ENCODE results near the gene PTPN1.
"Not testable (repeated sequence)": the region's sequence is repeated elsewhere in the genome, so short reads cannot be mapped to it uniquely, and the experiment has no call there.

PTPN1 gene

DNA sequence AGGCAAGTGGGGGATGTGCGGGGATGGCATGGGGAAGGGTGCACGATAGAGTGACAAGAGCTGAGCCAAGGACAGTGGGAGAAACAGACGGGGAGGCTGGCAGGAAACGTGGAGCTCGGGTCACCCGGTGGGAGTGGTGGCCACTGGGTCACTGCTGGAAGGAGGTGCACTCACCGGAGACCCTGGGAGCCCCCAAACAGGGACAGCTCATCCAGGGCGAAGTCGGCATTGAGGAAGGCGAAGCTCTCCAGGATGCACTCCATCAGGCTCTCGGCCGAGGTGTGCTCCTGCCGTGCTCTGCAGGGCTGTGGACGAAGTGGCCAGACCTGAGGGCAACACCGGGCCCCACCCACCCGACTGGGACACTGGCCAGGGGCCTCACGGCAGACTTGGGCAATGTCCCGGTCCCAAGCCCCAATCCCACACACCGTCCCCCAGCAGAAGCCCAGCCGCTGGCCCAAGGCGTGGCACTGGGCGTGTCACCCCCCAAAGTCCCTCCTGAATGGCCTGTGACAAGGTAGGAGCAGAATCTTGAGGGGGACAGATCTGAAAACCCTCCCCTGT, 87.3 kb downstream of the PTPN1 start:
- Histone ChIP-seq H3K9ac (ENCODE audit: low read depth in 1 of 2, low read length in 2 of 2) (no peak overlapping the region), H3K36me3 (ENCODE audit: control insufficient read depth in 2 of 2, insufficient read depth in 2 of 2, low read length in 2 of 2) (no peaks in the 10 kb centered on the region), H3K4me1 (ENCODE audit: control insufficient read depth in 2 of 2, insufficient read depth in 2 of 2, low read length in 2 of 2) (no peaks in the 10 kb centered on the region), H3K4me3 (ENCODE audit: low read length in 2 of 2) (no peak overlapping the region), H3K9me3 (ENCODE audit: control insufficient read depth in 2 of 2, low read length in 2 of 2) (no peaks in the 10 kb centered on the region), H3K27ac (ENCODE audit: low read depth in 2 of 2, low read length in 2 of 2) (no peak overlapping the region), H3K27me3 (ENCODE audit: control insufficient read depth in 2 of 2, insufficient read depth in 2 of 2, low read length in 2 of 2) (peaks cover 6 to 13% of the 10 kb centered on the region in 2 donors)

DNA sequence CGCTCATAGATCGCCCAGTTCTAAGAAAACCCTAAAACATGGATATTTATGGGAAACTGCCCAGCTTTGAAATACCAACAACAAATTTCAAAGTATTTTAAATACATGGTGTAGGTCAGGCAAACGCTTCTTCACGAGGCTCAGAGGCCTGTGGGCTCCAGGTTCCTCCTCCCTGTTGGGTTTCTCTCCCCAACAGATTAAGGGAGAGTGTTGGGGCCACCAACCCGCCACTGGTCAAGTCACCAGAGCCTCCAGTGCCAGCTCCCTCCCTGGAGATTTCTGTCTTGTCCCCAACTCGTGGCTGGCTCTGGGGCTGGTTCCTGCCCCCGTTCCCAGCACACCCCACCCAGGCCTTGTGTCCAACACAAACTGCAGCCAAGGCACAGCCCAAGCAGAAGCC, 87.9 kb downstream of the PTPN1 start:
- no peak overlapping the region for H3K4me3 ChIP-seq (ENCODE audit: low read length in 2 of 2)
- H3K9me3 ChIP-seq (ENCODE audit: control insufficient read depth in 2 of 2, low read length in 2 of 2): no peaks in the 10 kb centered on the region
- no peak overlapping the region for H3K27ac ChIP-seq (ENCODE audit: low read depth in 2 of 2, low read length in 2 of 2)
- H3K9ac ChIP-seq (ENCODE audit: low read depth in 1 of 2, low read length in 2 of 2): no peak overlapping the region
- peaks cover 6 to 13% of the 10 kb centered on the region in 2 donors for H3K27me3 ChIP-seq (ENCODE audit: control insufficient read depth in 2 of 2, insufficient read depth in 2 of 2, low read length in 2 of 2)
- no peaks in the 10 kb centered on the region for H3K4me1 ChIP-seq (ENCODE audit: control insufficient read depth in 2 of 2, insufficient read depth in 2 of 2, low read length in 2 of 2)
- H3K36me3 ChIP-seq (ENCODE audit: control insufficient read depth in 2 of 2, insufficient read depth in 2 of 2, low read length in 2 of 2): no peaks in the 10 kb centered on the region

DNA sequence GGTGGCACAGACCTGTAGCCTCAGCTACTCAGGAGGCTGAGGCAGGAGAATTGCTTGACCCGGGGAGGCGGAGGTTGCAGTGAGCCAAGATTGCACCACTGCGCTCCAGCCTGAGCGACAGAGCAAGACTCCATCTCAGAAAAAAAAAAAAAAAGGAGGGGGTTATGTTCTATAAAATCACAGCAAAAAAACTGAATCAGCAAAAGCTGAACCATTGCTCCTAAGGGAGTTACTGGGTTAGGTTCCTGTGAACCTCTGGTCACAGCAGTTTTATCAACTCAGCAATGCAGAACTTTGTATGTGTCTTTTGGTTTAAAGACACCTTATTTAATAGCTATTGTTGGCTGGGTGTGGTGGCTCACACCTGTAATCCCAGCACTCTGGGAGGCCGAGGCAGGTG, 88.6 kb downstream of the PTPN1 start:
- H3K4me3 ChIP-seq (ENCODE audit: low read length in 2 of 2); H3K27ac ChIP-seq (ENCODE audit: low read depth in 2 of 2, low read length in 2 of 2); H3K36me3 ChIP-seq (ENCODE audit: control insufficient read depth in 2 of 2, insufficient read depth in 2 of 2, low read length in 2 of 2); H3K9me3 ChIP-seq (ENCODE audit: control insufficient read depth in 2 of 2, low read length in 2 of 2); H3K9ac ChIP-seq (ENCODE audit: low read depth in 1 of 2, low read length in 2 of 2); H3K4me1 ChIP-seq (ENCODE audit: control insufficient read depth in 2 of 2, insufficient read depth in 2 of 2, low read length in 2 of 2): not testable (repeated sequence)
- H3K27me3 ChIP-seq (ENCODE audit: control insufficient read depth in 2 of 2, insufficient read depth in 2 of 2, low read length in 2 of 2): peaks cover 6 to 13% of the 10 kb centered on the region in 2 donors

DNA sequence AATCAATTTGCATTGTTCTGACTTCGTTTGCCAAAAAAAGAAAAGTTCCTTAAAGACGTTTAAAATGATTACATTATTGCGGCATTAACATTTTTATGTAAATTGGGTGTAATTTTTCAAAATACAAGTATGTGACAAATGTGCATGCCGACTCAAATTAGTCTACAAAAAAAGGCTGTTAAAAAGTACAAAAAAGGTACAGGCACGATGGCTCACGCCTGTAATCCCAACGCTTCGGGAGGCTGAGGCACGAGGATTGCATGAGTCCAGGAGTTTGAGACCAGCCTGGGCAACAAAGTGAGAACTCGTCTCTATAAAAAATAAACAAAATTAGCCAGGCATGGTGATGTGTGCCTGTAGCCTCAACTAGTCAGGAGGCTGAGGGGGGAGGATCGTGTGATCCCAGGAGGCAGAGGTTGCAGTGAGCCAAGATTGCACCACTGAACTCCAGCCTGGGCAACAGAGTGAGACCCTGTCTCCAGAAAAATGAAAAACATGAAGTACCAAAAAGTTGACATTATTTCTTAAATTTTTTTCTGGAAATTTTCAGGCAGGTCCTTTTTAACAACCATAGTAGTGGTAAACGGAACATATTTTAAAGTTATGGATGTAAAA, 90.2 kb downstream of the PTPN1 start:
- peaks cover 2 to 13% of the 10 kb centered on the region in 2 donors for H3K27me3 ChIP-seq (ENCODE audit: control insufficient read depth in 2 of 2, insufficient read depth in 2 of 2, low read length in 2 of 2)

DNA sequence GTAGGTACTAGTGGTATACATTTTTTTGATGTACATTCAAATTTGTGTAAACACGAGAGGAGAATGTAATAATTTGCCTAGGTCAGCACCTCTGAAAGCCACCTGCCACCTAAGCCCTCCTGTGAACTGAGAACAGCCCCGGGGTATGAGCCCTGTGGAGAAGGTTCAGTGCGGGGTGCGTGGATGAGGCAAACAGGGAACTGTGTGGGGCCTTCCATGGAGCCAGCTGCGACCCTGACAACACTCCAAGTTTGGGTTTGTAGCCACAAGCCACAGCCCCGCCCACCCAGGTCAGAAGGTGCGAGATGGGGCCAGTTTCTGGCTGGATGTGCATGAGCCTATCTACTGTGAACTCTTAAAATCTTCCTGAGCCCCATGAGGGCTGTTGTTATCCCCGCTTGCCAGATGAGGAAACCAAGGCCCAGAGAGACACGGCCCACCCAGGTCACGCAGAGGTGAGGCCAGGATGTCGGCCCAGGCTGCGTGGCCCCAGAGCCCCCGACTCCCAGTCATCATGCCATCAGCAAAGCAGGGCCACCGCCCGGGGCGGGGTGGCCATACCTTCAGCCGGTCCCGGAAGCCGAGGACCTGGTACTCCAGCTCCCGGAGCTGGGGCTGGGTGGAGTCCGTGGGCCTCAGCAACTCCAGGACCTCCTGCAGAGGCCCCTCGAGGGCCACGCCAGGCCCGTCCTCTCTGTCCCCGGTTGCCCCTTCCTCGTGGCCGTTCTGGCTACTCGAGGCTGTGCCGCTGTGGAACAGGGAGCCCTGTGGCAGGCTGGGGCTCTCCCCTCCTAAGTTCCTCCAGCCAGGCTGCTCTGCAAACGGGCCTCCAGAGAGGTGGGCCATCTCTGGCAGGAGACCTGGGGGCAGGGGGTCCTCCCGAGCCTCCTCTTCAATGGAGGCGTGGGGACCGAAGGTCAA, 91.6 kb downstream of the PTPN1 start:
- H3K36me3 ChIP-seq (ENCODE audit: control insufficient read depth in 2 of 2, insufficient read depth in 2 of 2, low read length in 2 of 2): no peaks in the 10 kb centered on the region
- peaks cover 0 to 10% of the 10 kb centered on the region in 2 donors for H3K27me3 ChIP-seq (ENCODE audit: control insufficient read depth in 2 of 2, insufficient read depth in 2 of 2, low read length in 2 of 2)
- H3K9me3 ChIP-seq (ENCODE audit: control insufficient read depth in 2 of 2, low read length in 2 of 2): no peaks in the 10 kb centered on the region
- H3K9ac ChIP-seq (ENCODE audit: low read depth in 1 of 2, low read length in 2 of 2): no peak overlapping the region
- H3K27ac ChIP-seq (ENCODE audit: low read depth in 2 of 2, low read length in 2 of 2): no peak overlapping the region
- no peak overlapping the region for H3K4me3 ChIP-seq (ENCODE audit: low read length in 2 of 2)
- no peaks in the 10 kb centered on the region for H3K4me1 ChIP-seq (ENCODE audit: control insufficient read depth in 2 of 2, insufficient read depth in 2 of 2, low read length in 2 of 2)

More for the DNA sequence above, 90.2 kb downstream of the PTPN1 start:
- Histone ChIP-seq H3K9ac (ENCODE audit: low read depth in 1 of 2, low read length in 2 of 2) (no peak overlapping the region), H3K36me3 (ENCODE audit: control insufficient read depth in 2 of 2, insufficient read depth in 2 of 2, low read length in 2 of 2) (no peaks in the 10 kb centered on the region), H3K4me1 (ENCODE audit: control insufficient read depth in 2 of 2, insufficient read depth in 2 of 2, low read length in 2 of 2) (no peaks in the 10 kb centered on the region), H3K27ac (ENCODE audit: low read depth in 2 of 2, low read length in 2 of 2) (no peak overlapping the region), H3K4me3 (ENCODE audit: low read length in 2 of 2) (no peak overlapping the region), H3K9me3 (ENCODE audit: control insufficient read depth in 2 of 2, low read length in 2 of 2) (no peaks in the 10 kb centered on the region)

DNA sequence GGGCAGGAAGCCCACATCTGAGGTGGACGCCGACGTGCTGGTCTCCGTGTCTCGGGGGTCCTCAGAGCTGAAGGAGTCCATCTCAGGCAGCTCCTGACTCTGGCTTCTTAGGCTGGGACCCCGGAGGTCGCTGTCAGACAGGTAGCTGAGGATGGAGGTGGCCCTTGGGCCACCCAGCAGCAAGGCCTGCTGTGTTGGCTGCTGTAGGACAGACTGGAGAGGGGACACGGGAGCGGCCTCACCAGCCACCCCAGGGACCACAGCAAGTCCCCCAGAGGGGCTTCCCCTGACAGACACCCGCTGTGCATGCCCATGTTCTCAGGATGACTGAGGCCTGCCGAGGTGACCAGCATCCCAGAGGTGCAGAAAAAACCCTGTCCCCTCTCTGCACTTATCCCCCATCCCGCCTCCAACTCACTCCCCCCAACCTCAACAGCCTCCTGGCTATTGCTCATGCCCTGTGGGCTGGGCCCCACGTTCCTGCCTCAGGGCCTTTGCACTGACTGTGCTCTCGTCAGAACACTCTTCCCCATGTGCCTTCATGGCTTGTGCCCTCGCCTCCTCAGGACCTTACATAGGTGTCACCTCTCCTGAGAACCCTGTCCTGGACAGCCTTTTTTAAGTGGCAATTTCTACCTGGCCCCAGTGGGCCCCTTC, 92.4 kb downstream of the PTPN1 start:
- Histone ChIP-seq H3K27me3 (ENCODE audit: control insufficient read depth in 2 of 2, insufficient read depth in 2 of 2, low read length in 2 of 2) (peaks cover 0 to 5% of the 10 kb centered on the region in 2 donors), H3K9me3 (ENCODE audit: control insufficient read depth in 2 of 2, low read length in 2 of 2) (no peaks in the 10 kb centered on the region), H3K4me3 (ENCODE audit: low read length in 2 of 2) (no peak overlapping the region), H3K9ac (ENCODE audit: low read depth in 1 of 2, low read length in 2 of 2) (no peak overlapping the region), H3K4me1 (ENCODE audit: control insufficient read depth in 2 of 2, insufficient read depth in 2 of 2, low read length in 2 of 2) (no peaks in the 10 kb centered on the region), H3K36me3 (ENCODE audit: control insufficient read depth in 2 of 2, insufficient read depth in 2 of 2, low read length in 2 of 2) (no peaks in the 10 kb centered on the region), H3K27ac (ENCODE audit: low read depth in 2 of 2, low read length in 2 of 2) (no peak overlapping the region)

DNA sequence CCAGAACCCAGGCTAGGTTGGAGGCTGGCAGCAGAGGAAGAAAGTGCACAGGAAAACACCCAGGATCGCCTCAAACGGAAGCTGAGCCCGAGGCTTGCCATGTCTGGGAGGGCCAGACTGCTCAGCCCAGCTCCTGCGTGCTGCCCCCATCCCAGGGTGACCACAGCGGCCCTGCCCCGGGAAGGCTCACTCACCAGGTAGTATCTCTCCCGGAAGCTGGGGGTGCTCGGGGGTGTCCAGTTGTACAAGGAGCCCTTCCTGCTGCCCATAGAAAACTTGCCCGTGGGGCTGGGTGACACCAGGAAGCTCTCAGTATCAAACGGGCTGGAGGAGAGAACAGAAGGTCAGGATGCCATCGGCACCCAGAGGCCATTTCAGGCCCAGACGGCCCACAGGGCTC, 94.3 kb downstream of the PTPN1 start:
- peaks cover 0 to 4% of the 10 kb centered on the region in 2 donors for H3K27me3 ChIP-seq (ENCODE audit: control insufficient read depth in 2 of 2, insufficient read depth in 2 of 2, low read length in 2 of 2)
- H3K9me3 ChIP-seq (ENCODE audit: control insufficient read depth in 2 of 2, low read length in 2 of 2): no peaks in the 10 kb centered on the region
- H3K9ac ChIP-seq (ENCODE audit: low read depth in 1 of 2, low read length in 2 of 2): no peak overlapping the region
- H3K27ac ChIP-seq (ENCODE audit: low read depth in 2 of 2, low read length in 2 of 2): no peak overlapping the region
- H3K4me1 ChIP-seq (ENCODE audit: control insufficient read depth in 2 of 2, insufficient read depth in 2 of 2, low read length in 2 of 2): no peaks in the 10 kb centered on the region
- H3K4me3 ChIP-seq (ENCODE audit: low read length in 2 of 2): no peak overlapping the region
- H3K36me3 ChIP-seq (ENCODE audit: control insufficient read depth in 2 of 2, insufficient read depth in 2 of 2, low read length in 2 of 2): no peaks in the 10 kb centered on the region

DNA sequence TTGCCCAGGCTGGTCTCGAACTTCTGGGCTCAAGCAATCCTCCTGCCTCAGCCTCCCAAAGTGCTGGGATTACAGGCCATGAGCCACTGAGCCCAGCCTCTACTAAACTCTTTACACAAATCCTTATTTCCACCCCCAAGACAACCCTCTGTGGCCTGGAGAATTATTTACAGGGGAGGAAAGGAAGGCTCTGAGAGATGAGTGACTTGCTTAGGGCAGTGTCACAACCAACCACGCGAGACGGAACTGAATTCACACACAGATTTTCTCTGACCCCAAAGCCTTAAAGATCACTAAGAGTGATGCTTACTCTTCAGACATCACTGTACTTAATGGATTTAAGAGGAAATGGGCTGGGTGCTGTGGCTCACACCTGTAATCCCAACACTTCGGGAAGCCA, 95.0 kb downstream of the PTPN1 start:
- Histone ChIP-seq H3K4me3 (ENCODE audit: low read length in 2 of 2) (no peak overlapping the region), H3K27ac (ENCODE audit: low read depth in 2 of 2, low read length in 2 of 2) (no peak overlapping the region), H3K9ac (ENCODE audit: low read depth in 1 of 2, low read length in 2 of 2) (no peak overlapping the region), H3K9me3 (ENCODE audit: control insufficient read depth in 2 of 2, low read length in 2 of 2) (no peaks in the 10 kb centered on the region), H3K36me3 (ENCODE audit: control insufficient read depth in 2 of 2, insufficient read depth in 2 of 2, low read length in 2 of 2) (no peaks in the 10 kb centered on the region), H3K27me3 (ENCODE audit: control insufficient read depth in 2 of 2, insufficient read depth in 2 of 2, low read length in 2 of 2) (peaks cover 0 to 4% of the 10 kb centered on the region in 2 donors), H3K4me1 (ENCODE audit: control insufficient read depth in 2 of 2, insufficient read depth in 2 of 2, low read length in 2 of 2) (no peaks in the 10 kb centered on the region)

DNA sequence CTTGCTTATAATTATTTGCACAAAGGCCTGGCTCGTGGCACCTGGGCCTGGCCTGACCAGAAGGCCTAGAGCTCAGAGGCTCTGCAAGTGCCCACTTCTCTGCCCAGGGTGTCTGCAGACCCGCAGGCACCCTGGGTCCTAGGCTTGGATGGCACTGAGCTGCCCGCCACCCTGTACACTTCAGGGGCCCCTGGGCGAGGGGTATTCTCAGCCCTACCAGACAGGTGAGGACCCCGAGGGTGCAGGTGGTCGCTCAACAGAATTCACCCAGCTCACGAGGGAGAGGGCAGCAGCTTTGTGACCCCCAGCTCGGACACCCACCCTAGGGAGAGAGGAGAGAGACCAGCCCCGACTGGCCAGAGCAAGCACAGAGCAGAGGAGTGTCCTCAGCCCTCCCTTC, 97.3 kb downstream of the PTPN1 start:
- H3K27ac ChIP-seq (ENCODE audit: low read depth in 2 of 2, low read length in 2 of 2): no peak overlapping the region
- no peaks in the 10 kb centered on the region for H3K36me3 ChIP-seq (ENCODE audit: control insufficient read depth in 2 of 2, insufficient read depth in 2 of 2, low read length in 2 of 2)
- H3K27me3 ChIP-seq (ENCODE audit: control insufficient read depth in 2 of 2, insufficient read depth in 2 of 2, low read length in 2 of 2): no peaks in the 10 kb centered on the region
- H3K9ac ChIP-seq (ENCODE audit: low read depth in 1 of 2, low read length in 2 of 2): no peak overlapping the region
- no peaks in the 10 kb centered on the region for H3K4me1 ChIP-seq (ENCODE audit: control insufficient read depth in 2 of 2, insufficient read depth in 2 of 2, low read length in 2 of 2)
- H3K4me3 ChIP-seq (ENCODE audit: low read length in 2 of 2): no peak overlapping the region
- H3K9me3 ChIP-seq (ENCODE audit: control insufficient read depth in 2 of 2, low read length in 2 of 2): no peaks in the 10 kb centered on the region

Data from mucosa of rectum (tissue), 2 donors.